Panc1 (cell line): ENCODE data around the gene IFIT5. TPM values are rescaled to one million over a fixed set of nuclear protein-coding genes. Genes with fewer than 3 reads are reported as not detected.

Source experiments
- ATAC-seq: fragments of 200-7000 bp; cut with Tn5 transposase; 2 replicates; pipeline ENCODE4 v1.9.1; 2020; ENCODE audit warnings: mild to moderate bottlenecking, moderate library complexity
- BruUV-seq: library from RNA; stranded (reverse); fragments of 400-500 nt; replicated peaks from 2 replicates; lab custom pipeline; 2021; lab: Mats Ljungman, UMichigan
- CTCF ChIA-PET: fragments of 300-600 bp; sonication (Branson Sonifier 250); formaldehyde crosslinking; loops from one replicate; lab custom pipeline; 2022; ENCODE audit warnings: antibody characterized with exemption; lab: Charles Lee
- POLR2A ChIA-PET: fragments of 300-600 bp; sonication (Branson Sonifier 250); formaldehyde crosslinking; loops from one replicate; lab custom pipeline; 2022; ENCODE audit warnings: antibody characterized with exemption; lab: Charles Lee
- DNase-seq: peaks from one replicate; pipeline ENCODE4 v3.0.0-alpha.2; 2010; ENCODE audit warnings: low read depth, low spot score
- H3K27ac ChIP-seq: 2 replicates; pipeline ENCODE4 v1.5.1; 2011; ENCODE audit warnings: mild to moderate bottlenecking, low read length, inconsistent platforms
- H3K27me3 ChIP-seq: fragments of 200-500 bp; sonication (Bioruptor generic); 2 replicates; pipeline ENCODE4 v1.6.0; 2014; ENCODE audit warnings: low read length, inconsistent platforms; ENCODE audit not compliant: control insufficient read depth, insufficient read depth
- H3K36me3 ChIP-seq: fragments of 200-500 bp; sonication (Bioruptor generic); 2 replicates; pipeline ENCODE4 v1.5.1; 2014; ENCODE audit warnings: inconsistent platforms, mild to moderate bottlenecking, low read length, moderate library complexity; ENCODE audit not compliant: control insufficient read depth, insufficient read depth
- H3K4me1 ChIP-seq: 2 replicates; pipeline ENCODE4 v1.5.1; 2011; ENCODE audit warnings: inconsistent platforms, mild to moderate bottlenecking, low read length, moderate library complexity; ENCODE audit not compliant: control insufficient read depth, insufficient read depth
- H3K4me3 ChIP-seq, 2 experiments: 2 replicates each; pipeline ENCODE4 v1.5.1; 2011 to 2012; ENCODE audit warnings: low read depth in 2 of 2, low read length in 2 of 2, mild to moderate bottlenecking in 2 of 2, inconsistent platforms in 1 of 2, moderate library complexity in 1 of 2
- H3K9me3 ChIP-seq: fragments of 200-500 bp; sonication (Bioruptor generic); 2 replicates; pipeline ENCODE4 v1.5.1; 2014; ENCODE audit warnings: low read depth, mild to moderate bottlenecking, inconsistent platforms, low read length, moderate library complexity; ENCODE audit not compliant: control insufficient read depth, insufficient read depth
- POLR2AphosphoS5 ChIP-seq: IDR thresholded peaks from 2 replicates; pipeline ENCODE4 v1.6.1; 2012; ENCODE audit warnings: mild to moderate bottlenecking, low read depth, low read length, moderate library complexity
- SIN3A ChIP-seq: IDR thresholded peaks from 2 replicates; pipeline ENCODE4 v1.6.1; 2012; ENCODE audit warnings: low read depth, mild to moderate bottlenecking, low read length, moderate library complexity, borderline replicate concordance; ENCODE audit not compliant: insufficient read depth
- TCF7L2 ChIP-seq: IDR thresholded peaks from 2 replicates; pipeline ENCODE4 v1.6.1; 2011; ENCODE audit warnings: mild to moderate bottlenecking, low read depth, low read length, inconsistent platforms
- in situ Hi-C: cut with HindIII; loops from 2 replicates; pipeline ENCODE4 v1.10.0; 2016; ENCODE audit warnings: low sequenced_read_pairs, low pct_unique_long_range_greater_than_20kb
- intact Hi-C: fragments of 100-400 bp; cut with micrococcal nuclease; formaldehyde crosslinking; loops from one replicate; pipeline ENCODE4 v1.10.0; 2022; ENCODE audit not compliant: unreplicated experiment
- total RNA-seq: library from RNA; stranded (reverse); gene quantifications from one replicate; pipeline ENCODE4 v1.2.1, GENCODE V29; 2021; ENCODE audit not compliant: unreplicated experiment
- TF ChIP-seq, protein P1 (sequence below): fragments of 450-650 bp; IDR thresholded peaks from 2 replicates; pipeline ENCODE4 v1.5.1; 2017; ENCODE audit warnings: mild to moderate bottlenecking
- TF ChIP-seq, protein P2 (sequence below), 2 experiments: IDR thresholded peaks; 2 replicates each; pipeline ENCODE4 v1.6.1; 2011 to 2012; ENCODE audit warnings: low read depth in 2 of 2, control low read depth in 1 of 2, low read length in 1 of 2, mild to moderate bottlenecking in 1 of 2, moderate library complexity in 1 of 2; ENCODE audit not compliant: insufficient read depth in 1 of 2

Gene IFIT5
- total RNA-seq, 1 experiment from 2014 or later: 11.1 TPM

DNA sequence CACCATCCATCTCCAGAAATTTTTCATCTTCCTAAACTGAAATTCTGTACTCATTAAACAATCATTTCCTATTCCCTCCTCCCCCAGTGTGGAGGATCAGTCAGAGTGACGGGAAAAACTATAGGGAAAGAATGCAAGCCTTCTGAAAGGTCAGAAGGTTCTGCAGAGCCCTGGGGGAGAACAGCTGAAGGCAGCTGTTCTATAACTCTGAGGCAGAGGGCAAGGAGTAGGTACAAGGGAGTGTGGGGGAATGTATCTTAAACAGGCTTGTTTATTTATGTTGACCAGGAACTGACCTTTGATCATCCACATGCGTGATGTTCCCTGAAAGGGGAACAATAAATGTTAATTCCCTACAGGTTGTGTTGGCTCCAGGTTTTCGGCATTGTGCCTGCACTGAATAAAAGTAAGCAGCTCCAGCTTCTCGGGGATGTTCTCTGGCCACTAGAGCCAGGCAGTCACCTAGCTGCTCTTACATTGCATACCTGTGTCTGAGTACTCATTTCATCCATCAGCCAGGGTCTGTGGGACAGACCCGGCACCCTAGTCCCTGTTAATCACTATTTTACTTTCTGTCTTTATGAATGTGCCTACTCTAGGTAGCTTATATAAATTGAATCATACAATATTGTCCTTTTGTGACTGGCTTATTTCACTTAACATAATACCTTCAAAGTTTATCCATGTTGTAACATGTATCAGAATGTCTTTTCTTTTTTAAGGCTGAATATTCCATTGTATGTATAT lies 16.2 kb upstream of the IFIT5 start:
- H3K9me3 ChIP-seq: no peaks in the 10 kb centered on the region
- no peaks in the 10 kb centered on the region for H3K27me3 ChIP-seq
- DNase-seq (no peak), ATAC-seq (peak; percentile 62)
- peaks cover 10% of the 10 kb centered on the region; the same call in 1 of the 2 replicates for H3K4me1 ChIP-seq
- peak overlapping the region; percentile 64; the same call in 1 of the 2 replicates for H3K27ac ChIP-seq
- intact Hi-C loops (no loop called here), in situ Hi-C loops (no loop called here)
- no TSS peak for BruUV-seq
- H3K4me3 ChIP-seq: no peak overlapping the region
- TF ChIP-seq POLR2AphosphoS5 (no peak), TCF7L2 (peak; percentile 62; the same call in 1 of the 2 replicates)
- no peaks in the 10 kb centered on the region for H3K36me3 ChIP-seq
- CTCF ChIA-PET: no interaction called here
- POLR2A ChIA-PET: no interaction called here

DNA sequence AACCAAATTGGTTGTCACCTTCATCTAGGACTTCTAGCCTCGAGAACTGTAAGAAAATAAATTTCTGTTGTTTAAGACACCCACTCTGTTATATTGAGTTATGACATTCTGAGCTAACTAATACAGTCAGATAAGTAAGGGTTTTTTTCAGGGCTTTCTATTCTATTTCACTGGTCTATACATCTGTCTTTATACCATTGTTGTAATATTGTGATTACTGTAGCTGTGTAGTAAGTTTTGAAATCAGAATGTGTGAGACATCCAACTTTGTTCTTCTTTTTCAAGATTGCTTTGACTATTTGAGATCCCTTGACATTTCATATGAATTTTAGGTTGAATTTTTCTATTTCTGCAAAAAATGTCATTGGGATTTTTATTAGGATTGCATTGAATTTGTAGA lies 14.4 kb upstream of the IFIT5 start:
- Histone ChIP-seq H3K4me1 (no peaks in the 10 kb centered on the region), H3K27ac (no peak overlapping the region), H3K36me3 (no peaks in the 10 kb centered on the region), H3K4me3 (no peak overlapping the region), H3K27me3 (no peaks in the 10 kb centered on the region), H3K9me3 (no peaks in the 10 kb centered on the region)
- in situ Hi-C loops (no loop called here), intact Hi-C loops (no loop called here)
- CTCF ChIA-PET: no interaction called here
- no TSS peak for BruUV-seq
- ATAC-seq: no peak
- no peak for DNase-seq
- POLR2A ChIA-PET: no interaction called here
- TF ChIP-seq, protein P1, sequence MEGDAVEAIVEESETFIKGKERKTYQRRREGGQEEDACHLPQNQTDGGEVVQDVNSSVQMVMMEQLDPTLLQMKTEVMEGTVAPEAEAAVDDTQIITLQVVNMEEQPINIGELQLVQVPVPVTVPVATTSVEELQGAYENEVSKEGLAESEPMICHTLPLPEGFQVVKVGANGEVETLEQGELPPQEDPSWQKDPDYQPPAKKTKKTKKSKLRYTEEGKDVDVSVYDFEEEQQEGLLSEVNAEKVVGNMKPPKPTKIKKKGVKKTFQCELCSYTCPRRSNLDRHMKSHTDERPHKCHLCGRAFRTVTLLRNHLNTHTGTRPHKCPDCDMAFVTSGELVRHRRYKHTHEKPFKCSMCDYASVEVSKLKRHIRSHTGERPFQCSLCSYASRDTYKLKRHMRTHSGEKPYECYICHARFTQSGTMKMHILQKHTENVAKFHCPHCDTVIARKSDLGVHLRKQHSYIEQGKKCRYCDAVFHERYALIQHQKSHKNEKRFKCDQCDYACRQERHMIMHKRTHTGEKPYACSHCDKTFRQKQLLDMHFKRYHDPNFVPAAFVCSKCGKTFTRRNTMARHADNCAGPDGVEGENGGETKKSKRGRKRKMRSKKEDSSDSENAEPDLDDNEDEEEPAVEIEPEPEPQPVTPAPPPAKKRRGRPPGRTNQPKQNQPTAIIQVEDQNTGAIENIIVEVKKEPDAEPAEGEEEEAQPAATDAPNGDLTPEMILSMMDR: no peak
- TF ChIP-seq SIN3A: no peak

DNA sequence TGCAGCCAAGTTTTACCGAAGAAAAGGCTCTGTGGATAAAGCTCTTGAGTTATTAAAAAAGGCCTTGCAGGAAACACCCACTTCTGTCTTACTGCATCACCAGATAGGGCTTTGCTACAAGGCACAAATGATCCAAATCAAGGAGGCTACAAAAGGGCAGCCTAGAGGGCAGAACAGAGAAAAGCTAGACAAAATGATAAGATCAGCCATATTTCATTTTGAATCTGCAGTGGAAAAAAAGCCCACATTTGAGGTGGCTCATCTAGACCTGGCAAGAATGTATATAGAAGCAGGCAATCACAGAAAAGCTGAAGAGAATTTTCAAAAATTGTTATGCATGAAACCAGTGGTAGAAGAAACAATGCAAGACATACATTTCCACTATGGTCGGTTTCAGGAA lies 11.3 kb upstream of the IFIT5 start:
- intact Hi-C loops (no loop called here), in situ Hi-C loops (no loop called here)
- Histone ChIP-seq H3K9me3 (no peaks in the 10 kb centered on the region), H3K4me3 (no peak overlapping the region), H3K4me1 (no peaks in the 10 kb centered on the region), H3K27ac (no peak overlapping the region), H3K36me3 (no peaks in the 10 kb centered on the region), H3K27me3 (no peaks in the 10 kb centered on the region)
- BruUV-seq: no TSS peak
- ATAC-seq (no peak), DNase-seq (no peak)
- POLR2A ChIA-PET: no interaction called here
- TF ChIP-seq POLR2AphosphoS5 (no peak), TCF7L2 (no peak), SIN3A (no peak)
- TF ChIP-seq, protein P1: no peak
- TF ChIP-seq, protein P2, sequence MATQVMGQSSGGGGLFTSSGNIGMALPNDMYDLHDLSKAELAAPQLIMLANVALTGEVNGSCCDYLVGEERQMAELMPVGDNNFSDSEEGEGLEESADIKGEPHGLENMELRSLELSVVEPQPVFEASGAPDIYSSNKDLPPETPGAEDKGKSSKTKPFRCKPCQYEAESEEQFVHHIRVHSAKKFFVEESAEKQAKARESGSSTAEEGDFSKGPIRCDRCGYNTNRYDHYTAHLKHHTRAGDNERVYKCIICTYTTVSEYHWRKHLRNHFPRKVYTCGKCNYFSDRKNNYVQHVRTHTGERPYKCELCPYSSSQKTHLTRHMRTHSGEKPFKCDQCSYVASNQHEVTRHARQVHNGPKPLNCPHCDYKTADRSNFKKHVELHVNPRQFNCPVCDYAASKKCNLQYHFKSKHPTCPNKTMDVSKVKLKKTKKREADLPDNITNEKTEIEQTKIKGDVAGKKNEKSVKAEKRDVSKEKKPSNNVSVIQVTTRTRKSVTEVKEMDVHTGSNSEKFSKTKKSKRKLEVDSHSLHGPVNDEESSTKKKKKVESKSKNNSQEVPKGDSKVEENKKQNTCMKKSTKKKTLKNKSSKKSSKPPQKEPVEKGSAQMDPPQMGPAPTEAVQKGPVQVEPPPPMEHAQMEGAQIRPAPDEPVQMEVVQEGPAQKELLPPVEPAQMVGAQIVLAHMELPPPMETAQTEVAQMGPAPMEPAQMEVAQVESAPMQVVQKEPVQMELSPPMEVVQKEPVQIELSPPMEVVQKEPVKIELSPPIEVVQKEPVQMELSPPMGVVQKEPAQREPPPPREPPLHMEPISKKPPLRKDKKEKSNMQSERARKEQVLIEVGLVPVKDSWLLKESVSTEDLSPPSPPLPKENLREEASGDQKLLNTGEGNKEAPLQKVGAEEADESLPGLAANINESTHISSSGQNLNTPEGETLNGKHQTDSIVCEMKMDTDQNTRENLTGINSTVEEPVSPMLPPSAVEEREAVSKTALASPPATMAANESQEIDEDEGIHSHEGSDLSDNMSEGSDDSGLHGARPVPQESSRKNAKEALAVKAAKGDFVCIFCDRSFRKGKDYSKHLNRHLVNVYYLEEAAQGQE (IDR thresholded peaks at IDR 0.05; ENCODE audit: insufficient read depth in 1 of 2, low read depth in 2 of 2, low read length in 1 of 2): no peak
- CTCF ChIA-PET: no interaction called here
